NCI-H1417 (cell line): ENCODE data around the gene OR13J1.
"Not testable (repeated sequence)": the region's sequence is repeated elsewhere in the genome, so short reads cannot be mapped to it uniquely, and the experiment has no call there.

ENCODE experiments used
- DNase-seq, 3 experiments: peaks; one replicate each; lab custom pipeline; 2025; lab: John Stamatoyannopoulos, UW

OR13J1 gene, protein sequence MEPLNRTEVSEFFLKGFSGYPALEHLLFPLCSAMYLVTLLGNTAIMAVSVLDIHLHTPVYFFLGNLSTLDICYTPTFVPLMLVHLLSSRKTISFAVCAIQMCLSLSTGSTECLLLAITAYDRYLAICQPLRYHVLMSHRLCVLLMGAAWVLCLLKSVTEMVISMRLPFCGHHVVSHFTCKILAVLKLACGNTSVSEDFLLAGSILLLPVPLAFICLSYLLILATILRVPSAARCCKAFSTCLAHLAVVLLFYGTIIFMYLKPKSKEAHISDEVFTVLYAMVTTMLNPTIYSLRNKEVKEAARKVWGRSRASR

GRCh38 chr9:35870351-35870923 lies at the start of gene OR13J1:
Gene OR13J1 (minus strand): TSS chr9:35870401. CDS start chr9:35870401, 0 bp downstream.
- no peak for DNase-seq

DNA sequence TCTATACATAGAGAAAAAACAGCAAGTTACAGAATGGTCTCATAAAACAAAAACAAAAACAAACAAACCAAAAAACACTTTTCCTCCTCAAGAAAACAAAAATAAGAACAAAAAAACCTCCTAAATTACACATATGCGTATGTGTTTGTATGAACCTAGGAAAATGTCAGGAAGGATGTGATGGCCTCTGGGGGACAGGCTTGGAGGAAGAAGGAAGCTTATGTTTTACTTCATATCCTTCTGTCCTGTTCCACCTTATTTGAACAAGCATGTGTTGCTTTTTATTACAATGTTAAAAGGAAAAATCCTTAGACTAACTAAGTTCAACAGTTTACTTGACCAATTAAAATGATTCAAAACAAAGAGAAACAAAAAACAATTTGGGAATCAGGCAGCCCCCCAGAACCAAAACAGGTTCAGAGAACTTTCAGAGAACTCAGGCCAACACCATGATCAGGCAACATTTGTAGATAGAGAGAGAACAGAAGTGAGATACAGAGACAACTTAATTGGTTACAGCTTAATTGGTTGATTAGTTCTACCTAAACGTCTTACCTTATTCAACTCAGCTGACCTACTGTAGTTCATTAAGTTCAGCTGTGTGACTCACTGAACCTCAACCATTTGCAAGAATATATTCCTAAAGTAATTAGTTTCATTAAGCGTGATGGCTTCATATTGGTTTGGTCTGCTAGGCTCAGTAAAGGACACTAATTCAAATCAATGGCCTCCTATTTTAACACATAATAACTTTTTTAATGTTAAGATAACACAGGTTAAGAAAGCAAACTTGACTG lies 49.2 kb upstream of the OR13J1 start:
- no peak for DNase-seq

DNA sequence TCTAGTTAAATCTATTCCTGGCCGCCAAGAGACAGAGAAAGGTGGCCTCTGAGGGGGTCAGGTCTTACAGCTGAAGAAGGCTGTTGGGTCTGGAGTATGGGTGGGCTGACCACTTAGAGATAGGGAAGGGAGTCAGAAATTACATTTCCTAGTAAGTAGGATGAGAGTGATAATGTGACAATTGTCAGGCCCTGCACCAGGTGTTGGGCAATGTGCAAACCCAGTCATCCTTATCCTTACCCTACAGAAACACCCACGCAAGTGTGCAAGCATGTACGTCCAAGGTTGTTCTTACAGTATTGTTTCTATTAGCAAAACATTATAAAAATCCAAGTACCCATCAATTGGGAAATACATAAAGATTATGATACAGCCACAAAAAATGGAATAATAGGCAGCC lies 48.6 kb upstream of the OR13J1 start:
- DNase-seq = no peak

DNA sequence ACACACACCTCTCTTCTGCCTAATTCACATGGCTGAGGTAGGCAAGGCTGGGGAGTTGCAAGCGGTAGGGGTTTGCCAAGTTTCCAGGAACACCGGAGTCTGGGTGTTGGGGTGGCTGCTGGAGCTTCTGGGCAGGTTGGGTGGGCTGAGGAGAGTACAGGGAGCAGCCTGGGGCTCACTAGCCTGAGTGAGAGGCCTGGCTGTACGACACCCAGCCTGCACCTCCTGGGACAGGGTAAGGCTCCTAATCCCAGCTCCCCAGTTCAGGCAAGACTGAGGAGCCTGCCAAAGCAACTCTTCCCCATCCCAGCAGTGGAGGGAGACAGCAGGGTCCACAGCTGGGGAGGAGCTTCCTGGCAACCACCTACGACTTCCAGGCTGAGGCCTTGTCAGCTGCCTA lies 47.1 kb upstream of the OR13J1 start:
- no peak for DNase-seq

DNA sequence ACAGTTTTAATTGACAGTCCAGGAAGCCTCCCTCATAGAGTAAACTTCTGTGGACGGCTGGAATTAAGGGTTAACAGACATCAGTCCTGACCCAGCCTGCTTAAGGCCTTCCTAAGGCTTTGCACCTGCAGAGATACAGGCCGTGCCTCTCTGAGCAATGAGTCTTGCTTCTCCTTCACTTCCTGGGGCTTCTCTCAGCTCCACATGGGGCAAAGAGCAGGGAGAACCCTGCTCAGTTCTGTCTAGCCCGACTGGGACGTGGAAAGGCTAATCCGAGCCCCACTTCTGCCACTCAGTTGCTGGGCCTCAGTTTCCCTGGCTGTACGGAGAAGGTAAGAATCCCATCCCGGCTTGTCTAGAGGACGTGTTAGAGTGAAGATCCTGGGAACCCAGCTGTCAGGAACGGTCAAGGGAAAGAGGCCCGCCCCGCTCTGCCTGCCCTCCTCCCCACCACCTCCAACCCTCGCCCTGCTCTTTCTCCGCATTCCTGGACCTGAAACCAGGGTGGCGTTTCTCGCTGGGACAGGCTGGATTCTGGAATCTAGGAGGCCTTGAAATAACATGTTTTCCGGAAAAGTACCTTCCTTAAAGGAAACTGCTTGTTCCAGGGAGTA lies 45.6 kb upstream of the OR13J1 start:
- no peak for DNase-seq

- DNase-seq = no peak
Observed at GRCh38 chr9:35914301-35914807, 44.2 kb upstream of the OR13J1 start.

DNA sequence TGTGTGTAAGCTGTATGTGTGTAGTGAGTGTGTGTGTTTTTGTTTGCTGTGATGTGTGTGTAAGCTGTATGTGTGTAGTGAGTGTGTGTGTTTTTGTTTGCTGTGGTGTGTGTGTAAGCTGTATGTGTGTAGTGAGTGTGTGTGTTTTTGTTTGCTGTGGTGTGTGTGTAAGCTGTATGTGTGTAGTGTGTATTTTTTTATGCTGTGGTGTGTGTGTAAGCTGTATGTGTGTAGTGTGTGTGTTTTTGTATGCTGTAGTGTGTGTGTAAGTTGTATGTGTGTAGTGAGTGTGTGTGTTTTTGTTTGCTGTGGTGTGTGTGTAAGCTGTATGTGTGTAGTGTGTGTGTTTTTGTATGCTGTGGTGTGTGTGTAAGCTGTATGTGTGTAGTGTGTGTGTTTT lies 43.2 kb upstream of the OR13J1 start:
- not testable (repeated sequence) for DNase-seq

GRCh38 chr9:35912791-35913400 lies 42.7 kb upstream of the OR13J1 start:
- no peak for DNase-seq

DNA sequence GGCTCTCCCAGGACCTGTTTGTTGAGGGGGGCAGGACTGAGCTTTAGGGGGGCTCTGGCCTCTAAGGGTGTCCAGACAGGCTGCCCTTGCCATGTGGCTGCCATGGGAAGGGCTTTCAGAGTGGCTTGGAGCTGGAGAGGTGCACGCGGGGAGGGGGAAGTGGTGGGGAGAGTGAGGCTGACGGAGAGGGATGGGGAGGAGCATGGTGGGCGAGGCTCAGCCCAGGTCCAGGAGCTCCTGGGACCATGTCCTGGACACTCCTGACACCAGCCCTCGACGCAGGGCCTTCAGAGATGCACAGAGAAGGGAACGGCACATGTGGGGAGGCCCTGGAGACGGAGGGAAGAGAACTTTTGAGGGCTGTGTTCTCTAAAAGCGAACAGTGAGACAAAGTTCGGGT lies 41.5 kb upstream of the OR13J1 start:
- no peak for DNase-seq

GRCh38 chr9:35910613-35911359 lies 40.6 kb upstream of the OR13J1 start:
- DNase-seq = peak in 1 of 3 experiments; percentile 9

GRCh38 chr9:35909687-35910612 lies 39.7 kb upstream of the OR13J1 start:
- DNase-seq = no peak

DNA sequence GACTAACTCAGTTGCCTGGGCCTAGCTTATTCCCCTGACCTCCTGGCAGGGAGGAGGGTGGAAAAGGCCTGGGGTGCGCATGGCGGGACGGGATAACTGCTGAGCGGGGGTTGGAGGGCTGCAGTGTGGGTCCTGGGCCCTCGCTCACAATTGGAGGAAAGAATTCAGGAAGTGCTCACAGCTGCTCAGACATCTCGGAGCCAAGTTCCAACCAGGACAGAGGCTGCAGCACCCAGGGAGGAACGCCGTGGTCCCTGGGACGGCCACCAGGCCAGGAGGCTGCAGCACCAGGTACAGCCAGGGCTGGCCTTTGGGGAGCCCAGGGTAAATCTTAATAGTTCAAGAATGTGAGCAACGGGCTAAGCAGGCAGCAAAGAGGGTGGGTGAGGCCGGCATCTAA lies 39.1 kb upstream of the OR13J1 start, which contains the start of gene SPAAR:
Gene SPAAR (plus strand): TSS at position 217 of the 400 bp plus-strand sequence. CDS start 974 bp downstream, outside the sequence.
- DNase-seq = no peak

DNA sequence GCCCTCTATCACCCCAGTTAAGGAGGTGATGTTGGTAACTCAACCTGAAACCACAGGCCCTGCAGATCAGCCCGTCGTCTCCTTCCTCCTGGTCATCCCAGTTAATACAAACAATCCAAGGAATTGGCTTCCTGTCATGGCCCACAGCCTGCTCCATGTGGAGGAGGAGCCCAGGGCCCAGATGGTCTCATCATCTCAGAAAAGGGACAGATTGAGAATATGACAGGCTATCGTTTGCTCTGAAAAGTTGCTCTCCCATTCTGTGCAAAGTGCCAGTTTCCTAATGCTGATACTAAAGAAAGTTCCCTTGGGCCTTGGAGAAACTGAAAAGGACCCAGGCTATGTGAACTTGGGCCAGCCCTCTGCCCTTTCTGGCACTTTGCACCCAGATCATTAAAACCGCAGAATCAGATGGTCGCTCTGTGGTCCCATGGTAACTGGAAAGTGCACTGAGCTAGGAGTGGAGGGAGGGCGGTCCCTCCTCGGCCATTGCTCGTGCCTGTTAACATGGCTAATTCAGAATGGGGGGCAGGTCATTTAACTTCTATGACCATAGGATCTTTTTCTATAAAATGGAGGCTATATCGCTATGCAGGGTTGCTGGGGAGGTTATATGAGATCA lies 38.4 kb upstream of the OR13J1 start:
- no peak for DNase-seq

GRCh38 chr9:35907711-35908503 lies 37.7 kb upstream of the OR13J1 start:
- DNase-seq = peak; percentile 7 to 33 (median 24)

- no peak for DNase-seq
Observed at GRCh38 chr9:35906923-35907699, 36.9 kb upstream of the OR13J1 start.

- DNase-seq = peak in 1 of 3 experiments; percentile 38
Observed at GRCh38 chr9:35905912-35906679, 35.9 kb upstream of the OR13J1 start, which contains the start of gene HRCT1. Gene HRCT1 (plus strand): TSS chr9:35906202. CDS start chr9:35906288, 86 bp downstream.
